K562 (cell line): Measurements from ENCODE around the gene GGCT. TPM values are rescaled to one million over a fixed set of nuclear protein-coding genes. Genes with fewer than 3 reads are reported as not detected.

Source experiments
- ATAC-seq: fragments of 200-7000 bp; cut with Tn5 transposase; 3 replicates; pipeline ENCODE4 v1.9.1; 2020; ENCODE audit warnings: moderate library complexity
- BruUV-seq: library from RNA; stranded (reverse); fragments of 400-500 nt; replicated peaks from 2 replicates; lab custom pipeline; 2021; lab: Mats Ljungman, UMichigan
- CTCF ChIA-PET: fragments of 300-600 bp; formaldehyde crosslinking; extraction: SDS; loops from one replicate; lab custom pipeline; 2021; ENCODE audit warnings: low intra/inter-chr PET ratio; lab: Yijun Ruan, JAX
- POLR2A ChIA-PET: fragments of 300-600, 350-650 bp; sonication (Branson Sonifier 250); formaldehyde crosslinking; extraction: SDS; loops from one replicate; lab custom pipeline; 2021; ENCODE audit warnings: antibody characterized with exemption, inconsistent platforms; lab: Yijun Ruan, JAX
- DNase-seq, 4 experiments: peaks; one replicate each; pipeline versions ENCODE4 v3.0.0 to v3.0.0-alpha.2; 2011 to 2018; ENCODE audit warnings: low spot score in 3 of 4, mixed read lengths in 3 of 4; ENCODE audit errors: extremely low read depth in 1 of 4
- FAIRE-seq: peaks from 2 replicates; lab custom pipeline; 2011; peaks lifted over from hg19 to GRCh38; lab: Jason Lieb, UNC
- H2AFZ ChIP-seq: 2 replicates; pipeline ENCODE4 v1.6.0; 2011; ENCODE audit warnings: low read depth, low read length, control low read depth, inconsistent platforms
- H3K27ac ChIP-seq: fragments of 200-600 bp; 3 replicates; pipeline ENCODE4 v1.8.0; 2011; ENCODE audit warnings: low read depth, mild to moderate bottlenecking, control low read depth, inconsistent platforms, low read length, moderate library complexity, mixed read lengths; ENCODE audit errors: extremely low read depth
- H3K27me3 ChIP-seq, 2 experiments: fragments of 300-600 bp in 1 of 2; 2 replicates in 1 of 2; 3 replicates in 1 of 2; pipeline versions ENCODE4 v1.6.0 to v1.8.0; 2011; ENCODE audit warnings: inconsistent platforms in 2 of 2, low read length in 2 of 2, mild to moderate bottlenecking in 1 of 2, mixed read lengths in 1 of 2, moderate library complexity in 1 of 2; ENCODE audit not compliant: control insufficient read depth in 2 of 2, insufficient read depth in 2 of 2
- H3K36me3 ChIP-seq: fragments of 300-600 bp; 3 replicates; pipeline ENCODE4 v1.8.0; 2011; ENCODE audit warnings: mild to moderate bottlenecking, low read length, inconsistent platforms; ENCODE audit not compliant: control insufficient read depth, insufficient read depth
- H3K4me1 ChIP-seq, 2 experiments: fragments of 200-600 bp in 1 of 2; replicated peaks in 1 of 2; 2 replicates in 1 of 2; 3 replicates in 1 of 2; pipeline versions ENCODE4 v1.5.1 to v1.8.0; 2011; ENCODE audit warnings: inconsistent platforms in 2 of 2, low read length in 2 of 2, mild to moderate bottlenecking in 1 of 2, mixed read lengths in 1 of 2, moderate library complexity in 1 of 2; ENCODE audit not compliant: control insufficient read depth in 2 of 2, insufficient read depth in 2 of 2
- H3K4me2 ChIP-seq: 2 replicates; pipeline ENCODE4 v1.6.1; 2011; ENCODE audit warnings: low read length, control low read depth, inconsistent platforms, mixed read lengths; ENCODE audit not compliant: insufficient read depth
- H3K4me3 ChIP-seq: fragments of 200-600 bp; sonication (generic), shearing (Covaris generic); 2 replicates; pipeline ENCODE4 v1.5.1; 2016; ENCODE audit warnings: control low read depth, inconsistent platforms
- H3K79me2 ChIP-seq: fragments of 200-600 bp; 3 replicates; pipeline ENCODE4 v1.8.0; 2011; ENCODE audit warnings: low read length, inconsistent platforms; ENCODE audit not compliant: control insufficient read depth, insufficient read depth
- H3K9ac ChIP-seq, 2 experiments: 2 replicates each; pipeline versions ENCODE4 v1.6.0 to v1.6.1; 2011; ENCODE audit warnings: low read depth in 2 of 2, low read length in 2 of 2, control low read depth in 1 of 2, inconsistent platforms in 1 of 2, mild to moderate bottlenecking in 1 of 2, mixed read lengths in 1 of 2; ENCODE audit not compliant: insufficient read depth in 1 of 2
- H3K9me1 ChIP-seq: one replicate; pipeline ENCODE4 v1.6.0; 2011; ENCODE audit warnings: inconsistent platforms, mild to moderate bottlenecking, low read length, moderate library complexity; ENCODE audit not compliant: control insufficient read depth, insufficient read depth
- H3K9me3 ChIP-seq: replicated peaks from 2 replicates; pipeline ENCODE4 v1.5.1; 2011; ENCODE audit warnings: low read depth, low read length, inconsistent platforms; ENCODE audit not compliant: control insufficient read depth, insufficient read depth
- H4K20me1 ChIP-seq: replicated peaks from 2 replicates; pipeline ENCODE4 v1.6.1; 2011; ENCODE audit warnings: low read length, inconsistent platforms, mixed read lengths; ENCODE audit not compliant: control insufficient read depth, insufficient read depth
- BRF1 ChIP-seq: IDR thresholded peaks from 3 replicates; pipeline ENCODE4 v1.6.1; 2011; ENCODE audit warnings: borderline replicate concordance, mild to moderate bottlenecking; ENCODE audit not compliant: insufficient read length; ENCODE audit errors: extremely low read depth
- HDAC2 ChIP-seq: fragments of 450-650 bp; IDR thresholded peaks from 2 replicates; pipeline ENCODE4 v1.6.1; 2016; ENCODE audit warnings: mild to moderate bottlenecking
- KDM2B ChIP-seq: fragments of 250-450 bp; sonication (Bioruptor Pico); IDR thresholded peaks from 2 replicates; pipeline ENCODE4 v1.8.0; 2021; ENCODE audit warnings: mild to moderate bottlenecking, moderate library complexity
- KLF6 ChIP-seq: fragments of 250-450 bp; sonication (Bioruptor Pico); IDR thresholded peaks from 2 replicates; pipeline ENCODE4 v1.4.0; 2020; ENCODE audit warnings: mild to moderate bottlenecking, moderate library complexity, borderline replicate concordance
- MED1 ChIP-seq: sonication (generic); formaldehyde crosslinking; IDR thresholded peaks from 2 replicates; pipeline ENCODE4 v1.8.1; 2023; ENCODE audit warnings: missing genetic modification reagents, borderline replicate concordance
- PTRF ChIP-seq: fragments of 450-650 bp; IDR thresholded peaks from 2 replicates; pipeline ENCODE4 v1.6.1; 2016; ENCODE audit warnings: mild to moderate bottlenecking, missing genetic modification characterization, missing compliant biosample characterization
- RB1 ChIP-seq: fragments of 450-650 bp; IDR thresholded peaks from 2 replicates; pipeline ENCODE4 v1.6.1; 2017; ENCODE audit warnings: low read depth, mild to moderate bottlenecking
- TFAP4 ChIP-seq: sonication (generic); formaldehyde crosslinking; IDR thresholded peaks from 2 replicates; pipeline ENCODE4 v1.8.0; 2022; ENCODE audit warnings: missing genetic modification reagents, mild to moderate bottlenecking, moderate library complexity, borderline replicate concordance
- ZNF12 ChIP-seq: sonication (generic); formaldehyde crosslinking; IDR thresholded peaks from 2 replicates; pipeline ENCODE4 v1.4.0; 2020; ENCODE audit warnings: mild to moderate bottlenecking, missing genetic modification reagents
- WGBS: fragments of 100-300 bp; shearing (Covaris generic); methylation state at CpG from one replicate; pipeline ENCODE4 v1.1.6; 2016; ENCODE audit warnings: low coverage, mixed read lengths; ENCODE audit not compliant: insufficient coverage; ENCODE audit errors: missing lambda C conversion rate; 5-methylcytosine and 5-hydroxymethylcytosine counted together
- in situ Hi-C: fragments of 300-500 bp; cut with MboI; formaldehyde crosslinking; loops from 4 replicates; pipeline ENCODE4 v1.15.0; 2018; ENCODE audit warnings: inconsistent platforms, mixed read lengths
- intact Hi-C: fragments of 100-400 bp; cut with micrococcal nuclease; formaldehyde crosslinking; loops from 2 replicates; pipeline ENCODE4 v1.14.2; 2022
- polyA plus RNA-seq, 8 experiments: library from polyadenylated mRNA; depleted of rRNA in 4 of 8; stranded (reverse) in 5 of 8; unstranded in 3 of 8; fragments of >200 nt; fragmentation: Nextera tagmentation in 2 of 8; fragmentation: Illumina TruSeq in 1 of 8; extraction: Ambion mirVana in 2 of 8; extraction: Trizol in 1 of 8; gene quantifications; 2 replicates each; pipeline versions ENCODE4 v1.2.1 to v1.2.3, GENCODE V29; 2011 to 2014; ENCODE audit warnings: inconsistent platforms in 1 of 8, missing spikeins in 1 of 8
- total RNA-seq, 7 experiments: library from RNA; depleted of rRNA in 6 of 7; stranded (reverse); fragments of >200 nt in 6 of 7; fragmentation: Illumina TruSeq in 2 of 7; extraction: Trizol in 2 of 7; gene quantifications; 2 replicates each; pipeline versions ENCODE4 v1.2.1 to v1.2.3, GENCODE V29; 2011 to 2021; ENCODE audit warnings: low replicate concordance in 1 of 7

The GGCT gene
- total and polyA plus RNA-seq, 9 of the 15 experiments (the other 6 are each of a cell fraction or from before 2014, with no cell fraction given), result 79.0 to 349 (median 136) TPM

GRCh38 chr7:30522159-30522558, 17.5 kb upstream of the GGCT start:
- H3K27me3 ChIP-seq, result no peaks in the 10 kb centered on the region
- peaks cover 5% of the 10 kb centered on the region for H3K9me1 ChIP-seq
- FAIRE-seq (no peak), DNase-seq (no peak), ATAC-seq (no peak)
- ChIA-PET POLR2A (interaction anchor here (0.8 to 1.4 kb wide), 4 partner anchors 10 to 44 kb away, joined by 3 to 8 read pairs (median 4); partner anchors contain the start of gene GGCT), CTCF (no interaction called here)
- no peak overlapping the region for H3K4me3 ChIP-seq
- H3K9me3 ChIP-seq, result no peaks in the 10 kb centered on the region
- peaks cover 8 to 11% of the 10 kb centered on the region in 2 experiments for H3K4me1 ChIP-seq
- no peaks in the 10 kb centered on the region for H4K20me1 ChIP-seq
- no peaks in the 10 kb centered on the region for H3K36me3 ChIP-seq
- H3K79me2 ChIP-seq, result no peaks in the 10 kb centered on the region
- intact Hi-C loops (no loop called here), in situ Hi-C loops (no loop called here)
- H3K9ac ChIP-seq, result no peak overlapping the region
- no TSS peak for BruUV-seq
- H3K27ac ChIP-seq, result no peak overlapping the region
- no peak overlapping the region for H3K4me2 ChIP-seq
- TF ChIP-seq TFAP4 (CRISPR knock-in tag) (no peak), ZNF12 (no peak), HDAC2 (no peak), RB1 (no peak), PTRF (no peak), KLF6 (no peak), KDM2B (no peak), MED1 (CRISPR knock-in tag) (no peak), BRF1 (no peak)
- no peak overlapping the region for H2AFZ ChIP-seq
- WGBS, result 36% methylated on average over 3 of the region's 3 CpGs
